Cerebellar cortex (tissue), 1 donor: ENCODE measurements around the gene C21orf58.

Source experiments
- DNase-seq: peaks from one replicate; pipeline ENCODE4 v3.0.0-alpha.2; 2015; ENCODE audit warnings: low spot score

C21orf58 gene

DNA sequence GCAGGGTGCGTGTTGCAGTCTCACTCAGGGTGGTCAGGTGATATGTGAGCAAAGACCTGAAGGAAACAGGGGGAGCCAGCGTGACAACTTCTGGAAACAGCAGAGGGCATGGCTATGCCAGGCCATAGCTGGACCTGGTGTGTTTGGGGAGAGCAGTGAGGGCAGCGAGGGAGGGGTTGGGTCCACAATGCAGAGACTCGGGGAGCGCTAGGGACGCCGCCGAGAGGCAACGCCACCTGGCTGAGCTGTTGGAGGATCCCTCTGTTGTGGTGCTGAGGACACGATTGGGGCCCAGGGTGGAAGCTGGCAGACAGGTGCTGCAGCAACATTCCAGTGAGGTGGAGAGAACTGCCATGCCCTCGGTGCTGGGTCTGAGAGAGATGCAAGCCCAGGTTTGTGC, 68.5 kb downstream of the C21orf58 start:
- no peak for DNase-seq

- DNase-seq, result no peak
These were observed 69.3 kb downstream of the C21orf58 start for GRCh38 chr21:46254208-46254975.

- no peak for DNase-seq
These were observed 70.0 kb downstream of the C21orf58 start for GRCh38 chr21:46253610-46254124.

GRCh38 chr21:46252840-46253239, 70.8 kb downstream of the C21orf58 start:
- DNase-seq, result no peak
